Transverse colon (tissue), 4 donors: ENCODE results near the gene FRAS1. TPM values are rescaled to one million over a fixed set of nuclear protein-coding genes. Genes with fewer than 3 reads are reported as not detected.

ENCODE experiments used
- DNase-seq: peaks from one replicate; pipeline ENCODE4 v3.0.0-alpha.2; 2019
- H3K27ac ChIP-seq, 4 donors: fragments of 200-600 bp; sonication (generic); 2 replicates each; pipeline ENCODE4 v1.5.1; 2016 to 2018; ENCODE audit warnings: inconsistent platforms in 4 of 4
- H3K27me3 ChIP-seq: fragments of 200-600 bp; sonication (generic); 2 replicates; pipeline ENCODE4 v1.5.1; 2017; ENCODE audit warnings: inconsistent platforms
- H3K36me3 ChIP-seq, 4 donors: fragments of 200-600 bp; sonication (generic); 2 replicates each; pipeline ENCODE4 v1.5.1; 2017 to 2019; ENCODE audit warnings: inconsistent platforms in 4 of 4
- H3K4me1 ChIP-seq, 4 donors: fragments of 200-600 bp; sonication (generic); 2 replicates each; pipeline ENCODE4 v1.5.1; 2017 to 2020; ENCODE audit warnings: inconsistent platforms in 4 of 4
- H3K4me3 ChIP-seq, 4 donors: fragments of 200-600 bp; sonication (generic); 1 replicate in 1 of 4; 2 replicates in 3 of 4; pipeline versions ENCODE4 v1.5.1 to v1.6.1; 2017 to 2019; ENCODE audit warnings: inconsistent platforms in 4 of 4
- H3K9me3 ChIP-seq, 2 donors: fragments of 200-600 bp; sonication (generic); 2 replicates each; pipeline ENCODE4 v1.5.1; 2017 to 2019; ENCODE audit warnings: inconsistent platforms in 2 of 2
- EP300 ChIP-seq: sonication (generic); formaldehyde crosslinking; IDR thresholded peaks from one replicate; pipeline ENCODE4 v1.6.1; 2017; ENCODE audit warnings: antibody characterized with exemption, low read depth
- POLR2A ChIP-seq: fragments of 450-650 bp; IDR thresholded peaks from one replicate; pipeline ENCODE4 v1.6.1; 2016; ENCODE audit warnings: antibody characterized with exemption, mild to moderate bottlenecking, moderate library complexity
- POLR2AphosphoS5 ChIP-seq, 3 donors: sonication (generic); formaldehyde crosslinking; IDR thresholded peaks; one replicate each; pipeline ENCODE4 v1.6.1; 2016; ENCODE audit warnings: antibody characterized with exemption in 3 of 3
- WGBS, 2 donors: methylation state at CpG; one replicate each; pipeline ENCODE4 v1.1.5; 2018; ENCODE audit warnings: low coverage in 1 of 2; 5-methylcytosine and 5-hydroxymethylcytosine counted together
- in situ Hi-C, 4 donors: fragments of 200-750 bp; cut with MboI; loops; one replicate each; pipeline versions ENCODE4 v1.15.0 to v1.15.1; 2017; ENCODE audit warnings: low sequenced_read_pairs in 3 of 4, low pct_ligation_motif_present in 1 of 4, low pct_unique_long_range_greater_than_20kb in 1 of 4
- intact Hi-C: fragments of 100-400 bp; cut with DNase I; formaldehyde crosslinking; loops from one replicate; pipeline ENCODE4 v1.15.1; 2023; ENCODE audit warnings: low total_unique reads
- total RNA-seq, 4 donors: library from RNA; depleted of rRNA; stranded (reverse); fragments of >200 nt; gene quantifications; one replicate each; pipeline ENCODE4 v1.1.0, GENCODE V29; 2016
- TF ChIP-seq, protein P1 (sequence below), 5 experiments: fragments of 200-600 bp in 3 of 5; fragments of 450-650 bp in 2 of 5; sonication (generic) in 3 of 5; IDR thresholded peaks; 1 replicate in 2 of 5; 2 replicates in 3 of 5; pipeline ENCODE4 v1.5.1; 2016 to 2017; ENCODE audit warnings: antibody characterized with exemption in 5 of 5, inconsistent platforms in 3 of 5, mild to moderate bottlenecking in 2 of 5, moderate library complexity in 1 of 5

FRAS1 gene
- total RNA-seq, 4 donors from 2014 or later: 1.8 to 9.7 (median 3.1) TPM

DNA sequence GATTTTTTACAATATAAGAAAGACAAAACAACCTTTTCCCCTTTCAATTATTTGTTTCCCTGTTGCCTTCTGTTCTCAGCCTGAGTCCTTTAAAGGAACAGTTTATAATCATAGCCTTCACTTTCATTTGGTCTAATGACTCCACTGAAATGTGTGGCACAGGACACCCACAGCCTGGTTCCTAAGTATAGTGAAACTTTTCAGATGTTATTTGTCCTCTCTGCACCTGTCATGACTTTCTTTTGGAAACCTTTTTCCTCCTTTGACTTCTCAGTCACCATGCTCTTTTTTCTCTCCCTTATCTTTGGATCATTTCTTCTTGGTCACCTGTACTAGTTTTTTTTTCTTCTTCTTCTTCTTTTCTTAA, 256.6 kb downstream of the FRAS1 start:
- no peak overlapping the region for H3K4me3 ChIP-seq
- H3K9me3 ChIP-seq: no peaks in the 10 kb centered on the region
- H3K4me1 ChIP-seq: no peaks in the 10 kb centered on the region
- H3K27ac ChIP-seq: no peak overlapping the region
- no peaks in the 10 kb centered on the region for H3K27me3 ChIP-seq
- intact Hi-C loops: no loop called here
- DNase-seq: no peak
- in situ Hi-C loops: no loop called here
- H3K36me3 ChIP-seq: no peaks in the 10 kb centered on the region
- TF ChIP-seq EP300: no peak
- no peak for TF ChIP-seq POLR2A
- no peak for TF ChIP-seq POLR2AphosphoS5 (IDR thresholded peaks at IDR 0.05)
- TF ChIP-seq, protein P1, sequence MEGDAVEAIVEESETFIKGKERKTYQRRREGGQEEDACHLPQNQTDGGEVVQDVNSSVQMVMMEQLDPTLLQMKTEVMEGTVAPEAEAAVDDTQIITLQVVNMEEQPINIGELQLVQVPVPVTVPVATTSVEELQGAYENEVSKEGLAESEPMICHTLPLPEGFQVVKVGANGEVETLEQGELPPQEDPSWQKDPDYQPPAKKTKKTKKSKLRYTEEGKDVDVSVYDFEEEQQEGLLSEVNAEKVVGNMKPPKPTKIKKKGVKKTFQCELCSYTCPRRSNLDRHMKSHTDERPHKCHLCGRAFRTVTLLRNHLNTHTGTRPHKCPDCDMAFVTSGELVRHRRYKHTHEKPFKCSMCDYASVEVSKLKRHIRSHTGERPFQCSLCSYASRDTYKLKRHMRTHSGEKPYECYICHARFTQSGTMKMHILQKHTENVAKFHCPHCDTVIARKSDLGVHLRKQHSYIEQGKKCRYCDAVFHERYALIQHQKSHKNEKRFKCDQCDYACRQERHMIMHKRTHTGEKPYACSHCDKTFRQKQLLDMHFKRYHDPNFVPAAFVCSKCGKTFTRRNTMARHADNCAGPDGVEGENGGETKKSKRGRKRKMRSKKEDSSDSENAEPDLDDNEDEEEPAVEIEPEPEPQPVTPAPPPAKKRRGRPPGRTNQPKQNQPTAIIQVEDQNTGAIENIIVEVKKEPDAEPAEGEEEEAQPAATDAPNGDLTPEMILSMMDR (IDR thresholded peaks at IDR 0.05): no peak

DNA sequence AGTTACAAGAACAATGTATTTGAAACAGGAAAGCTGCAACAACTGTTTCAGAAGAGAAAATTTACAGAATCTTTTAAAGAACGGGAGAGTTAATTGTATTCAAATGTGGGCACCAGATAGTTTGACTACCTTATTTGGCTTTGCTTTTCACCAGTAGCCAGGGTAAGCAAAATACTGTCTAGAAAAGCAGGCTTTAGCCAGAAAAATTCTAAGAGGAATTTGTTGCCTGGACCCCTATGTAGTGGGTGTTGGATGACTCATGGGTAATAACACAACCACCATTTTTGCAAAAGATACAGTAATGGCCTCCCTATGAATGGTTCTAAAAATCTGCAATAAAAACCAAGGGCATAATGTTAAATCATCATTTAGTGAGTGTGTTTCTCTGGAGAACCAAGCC, 261.0 kb downstream of the FRAS1 start:
- in situ Hi-C loops (no loop called here), intact Hi-C loops (no loop called here)
- DNase-seq: no peak
- TF ChIP-seq POLR2A: no peak
- no peak for TF ChIP-seq EP300
- TF ChIP-seq, protein P1 (IDR thresholded peaks at IDR 0.05): no peak
- TF ChIP-seq POLR2AphosphoS5 (IDR thresholded peaks at IDR 0.05): no peak
- WGBS, 2 donors: 81 to 88% methylated on average over 1 of the region's 1 CpG
- Histone ChIP-seq H3K36me3 (no peaks in the 10 kb centered on the region), H3K27ac (no peak overlapping the region), H3K4me1 (no peaks in the 10 kb centered on the region), H3K4me3 (no peak overlapping the region), H3K27me3 (no peaks in the 10 kb centered on the region), H3K9me3 (no peaks in the 10 kb centered on the region)

DNA sequence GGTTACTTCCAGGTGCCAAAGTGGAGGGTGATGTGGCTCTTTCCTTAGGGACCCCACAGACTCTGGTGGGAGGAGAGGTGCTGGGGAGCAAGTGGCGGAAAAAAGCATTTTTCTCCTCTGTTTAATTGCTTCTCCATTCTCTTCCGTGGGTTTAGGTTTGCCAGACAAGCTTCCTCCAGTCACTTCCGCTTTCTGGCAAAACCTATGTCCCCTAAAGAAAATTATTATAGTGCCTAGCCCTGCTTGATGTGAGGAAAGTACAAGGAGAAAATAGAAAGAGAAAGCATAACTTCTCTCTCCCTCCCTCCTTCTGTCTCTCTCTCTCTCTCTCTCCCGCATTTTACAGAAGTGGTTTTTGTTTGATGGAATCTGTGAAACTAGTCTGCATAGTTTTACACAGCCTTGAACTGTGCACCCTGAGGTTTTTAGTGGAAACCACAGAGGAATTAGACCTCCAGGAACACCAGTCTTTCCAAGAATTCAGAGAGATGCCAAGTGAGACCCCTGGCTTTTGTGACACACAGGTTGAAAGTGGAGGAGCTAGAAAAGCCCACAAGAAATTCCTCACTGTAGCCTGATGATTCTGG, 263.3 kb downstream of the FRAS1 start:
- in situ Hi-C loops (no loop called here), intact Hi-C loops (no loop called here)
- Histone ChIP-seq H3K4me1 (no peaks in the 10 kb centered on the region), H3K4me3 (no peak overlapping the region), H3K9me3 (no peaks in the 10 kb centered on the region), H3K27me3 (no peaks in the 10 kb centered on the region), H3K36me3 (no peaks in the 10 kb centered on the region), H3K27ac (no peak overlapping the region)
- no peak for DNase-seq
- WGBS, 2 donors: 57 to 68% methylated on average over 3 to 4 of the region's 4 CpGs
- TF ChIP-seq EP300 (no peak), POLR2AphosphoS5 (IDR thresholded peaks at IDR 0.05) (no peak), POLR2A (no peak)
- TF ChIP-seq, protein P1 (IDR thresholded peaks at IDR 0.05): no peak

DNA sequence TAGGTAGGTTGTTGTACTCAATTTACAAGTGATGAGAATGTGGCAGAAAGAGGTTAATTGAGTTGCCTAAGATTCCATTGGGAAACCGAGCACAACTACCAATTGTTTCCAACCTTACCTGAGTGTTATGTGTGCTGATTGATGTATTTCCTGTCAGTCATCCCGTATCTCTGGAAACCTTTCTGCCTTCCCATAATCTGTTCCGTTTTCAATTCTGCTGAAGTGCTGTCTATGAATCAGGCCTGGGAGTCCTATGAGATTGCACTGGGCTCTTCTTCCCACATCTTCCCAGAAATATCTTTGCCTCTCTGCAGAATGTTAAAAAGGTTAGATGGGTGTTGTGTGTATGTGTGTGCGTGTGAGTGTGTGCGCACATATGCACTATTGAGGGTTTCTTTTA, 264.9 kb downstream of the FRAS1 start:
- no peak for TF ChIP-seq POLR2A
- no peak for TF ChIP-seq EP300
- TF ChIP-seq, protein P1 (IDR thresholded peaks at IDR 0.05): no peak
- no peak for TF ChIP-seq POLR2AphosphoS5 (IDR thresholded peaks at IDR 0.05)
- Histone ChIP-seq H3K4me1 (peaks cover 0 to 4% (median 0%) of the 10 kb centered on the region in 4 donors), H3K36me3 (no peaks in the 10 kb centered on the region), H3K27ac (no peak overlapping the region), H3K27me3 (no peaks in the 10 kb centered on the region), H3K9me3 (no peaks in the 10 kb centered on the region), H3K4me3 (no peak overlapping the region)
- WGBS, 2 donors: 92 to 93% methylated on average over 5 of the region's 5 CpGs
- in situ Hi-C loops: no loop called here
- DNase-seq: no peak
- intact Hi-C loops: no loop called here
